HG02970 (cell line): ENCODE measurements around the gene GSX1.
"Not testable (repeated sequence)": the region's sequence is repeated elsewhere in the genome, so short reads cannot be mapped to it uniquely, and the experiment has no call there.

Experiments
- ATAC-seq: cut with Tn5 transposase; IDR thresholded peaks from one replicate; pipeline ENCODE4 v1.9.1; 2021; ENCODE audit warnings: mild to moderate bottlenecking, moderate library complexity, moderate number of reproducible peaks; ENCODE audit not compliant: unreplicated experiment, low FRiP score

The GSX1 gene

GRCh38 chr13:27793507-27794367 lies 1.5 kb downstream of the GSX1 start:
- no peak for ATAC-seq

- ATAC-seq = no peak
Observed at GRCh38 chr13:27794368-27794691, 2.0 kb downstream of the GSX1 start.

- no peak for ATAC-seq
Observed at GRCh38 chr13:27794921-27795717, 2.8 kb downstream of the GSX1 start.

GRCh38 chr13:27795718-27796019 lies 3.4 kb downstream of the GSX1 start:
- ATAC-seq = no peak

- ATAC-seq = no peak
Observed at GRCh38 chr13:27796544-27797227, 4.4 kb downstream of the GSX1 start.

- no peak for ATAC-seq
Observed at GRCh38 chr13:27797228-27797624, 4.9 kb downstream of the GSX1 start.

GRCh38 chr13:27806744-27807387 lies 14.6 kb downstream of the GSX1 start:
- ATAC-seq = no peak

GRCh38 chr13:27808851-27809550 lies 16.7 kb downstream of the GSX1 start:
- no peak for ATAC-seq

GRCh38 chr13:27810009-27810408 lies 17.7 kb downstream of the GSX1 start:
- no peak for ATAC-seq

- no peak for ATAC-seq
Observed at GRCh38 chr13:27810461-27810860, 18.2 kb downstream of the GSX1 start.

- ATAC-seq = no peak
Observed at GRCh38 chr13:27813826-27814225, 21.5 kb downstream of the GSX1 start.

- ATAC-seq = not testable (repeated sequence)
Observed at GRCh38 chr13:27817832-27818231, 25.5 kb downstream of the GSX1 start.

- ATAC-seq = no peak
Observed at GRCh38 chr13:27820524-27821482, 28.5 kb downstream of the GSX1 start.

GRCh38 chr13:27821566-27821965 lies 29.3 kb downstream of the GSX1 start:
- no peak for ATAC-seq

- no peak for ATAC-seq
Observed at GRCh38 chr13:27822258-27822872, 30.1 kb downstream of the GSX1 start.

GRCh38 chr13:27822873-27823311 lies 30.6 kb downstream of the GSX1 start:
- no peak for ATAC-seq

- ATAC-seq = no peak
Observed at GRCh38 chr13:27824121-27824520, 31.8 kb downstream of the GSX1 start.

GRCh38 chr13:27825072-27825471 lies 32.8 kb downstream of the GSX1 start:
- no peak for ATAC-seq
